ENCODE results near the gene KSR1. TPM values are rescaled to one million over a fixed set of nuclear protein-coding genes. Genes with fewer than 3 reads are reported as not detected.

The KSR1 gene
- total and polyA plus RNA-seq, 4 donors = 19.0 to 75.7 (median 42.6) TPM

GRCh38 chr17:27596566-27597187 lies 140.4 kb downstream of the KSR1 start:
- Histone ChIP-seq H3K9me3 (ENCODE audit: control insufficient read depth, low read length) (no peaks in the 10 kb centered on the region), H3K36me3 (ENCODE audit: control insufficient read depth in 1 of 2, insufficient read depth in 2 of 2, low read length in 1 of 2) (no peaks in the 10 kb centered on the region), H3K4me1 (ENCODE audit: control insufficient read depth in 1 of 2, insufficient read depth in 2 of 2, low read length in 2 of 2) (no peaks in the 10 kb centered on the region), H3K27me3 (ENCODE audit: control insufficient read depth in 1 of 2, insufficient read depth in 2 of 2, low read length in 1 of 2) (no peaks in the 10 kb centered on the region), H3K27ac (ENCODE audit: low read depth in 1 of 2, low read length in 2 of 2) (no peak overlapping the region), H3K4me3 (ENCODE audit: low read length in 2 of 2) (no peak overlapping the region)
- DNase-seq (peak in 1 of 2 donors; percentile 42), ATAC-seq (ENCODE audit: low FRiP score) (no peak)
- WGBS, 2 donors = 53 to 54% methylated on average over 9 of the region's 9 CpGs
- intact Hi-C loops (cut with DNase I) = no loop called here

- Histone ChIP-seq H3K4me3 (ENCODE audit: low read length in 2 of 2) (no peak overlapping the region), H3K27me3 (ENCODE audit: control insufficient read depth in 1 of 2, insufficient read depth in 2 of 2, low read length in 1 of 2) (no peaks in the 10 kb centered on the region), H3K4me1 (ENCODE audit: control insufficient read depth in 1 of 2, insufficient read depth in 2 of 2, low read length in 2 of 2) (no peaks in the 10 kb centered on the region), H3K36me3 (ENCODE audit: control insufficient read depth in 1 of 2, insufficient read depth in 2 of 2, low read length in 1 of 2) (no peaks in the 10 kb centered on the region), H3K9me3 (ENCODE audit: control insufficient read depth, low read length) (no peaks in the 10 kb centered on the region), H3K27ac (ENCODE audit: low read depth in 1 of 2, low read length in 2 of 2) (no peak overlapping the region)
- intact Hi-C loops (cut with DNase I) = no loop called here
- no peak for ATAC-seq (ENCODE audit: low FRiP score)
- WGBS, 2 donors = 87 to 89% methylated on average over 10 of the region's 10 CpGs
- DNase-seq = peak; percentile 25 to 59
These were observed 140.9 kb downstream of the KSR1 start for GRCh38 chr17:27597188-27597580.

GRCh38 chr17:27597783-27598320 lies 141.6 kb downstream of the KSR1 start:
- Histone ChIP-seq H3K36me3 (ENCODE audit: control insufficient read depth in 1 of 2, insufficient read depth in 2 of 2, low read length in 1 of 2) (no peaks in the 10 kb centered on the region), H3K4me1 (ENCODE audit: control insufficient read depth in 1 of 2, insufficient read depth in 2 of 2, low read length in 2 of 2) (no peaks in the 10 kb centered on the region), H3K4me3 (ENCODE audit: low read length in 2 of 2) (no peak overlapping the region), H3K27me3 (ENCODE audit: control insufficient read depth in 1 of 2, insufficient read depth in 2 of 2, low read length in 1 of 2) (no peaks in the 10 kb centered on the region), H3K27ac (ENCODE audit: low read depth in 1 of 2, low read length in 2 of 2) (no peak overlapping the region), H3K9me3 (ENCODE audit: control insufficient read depth, low read length) (no peaks in the 10 kb centered on the region)
- 89 to 90% methylated on average over 5 of the region's 5 CpGs for WGBS, 2 donors
- intact Hi-C loops (cut with DNase I) = no loop called here
- DNase-seq (peak; percentile 13 to 29), ATAC-seq (ENCODE audit: low FRiP score) (no peak)

- 85% methylated on average over 17 of the region's 17 CpGs for WGBS, 2 donors
- H3K27me3 ChIP-seq (ENCODE audit: control insufficient read depth in 1 of 2, insufficient read depth in 2 of 2, low read length in 1 of 2) = no peaks in the 10 kb centered on the region
- H3K4me1 ChIP-seq (ENCODE audit: control insufficient read depth in 1 of 2, insufficient read depth in 2 of 2, low read length in 2 of 2) = no peaks in the 10 kb centered on the region
- ATAC-seq (ENCODE audit: low FRiP score) (no peak), DNase-seq (peak in 1 of 2 donors; percentile 29)
- H3K27ac ChIP-seq (ENCODE audit: low read depth in 1 of 2, low read length in 2 of 2) = no peak overlapping the region
- no peaks in the 10 kb centered on the region for H3K9me3 ChIP-seq (ENCODE audit: control insufficient read depth, low read length)
- no peaks in the 10 kb centered on the region for H3K36me3 ChIP-seq (ENCODE audit: control insufficient read depth in 1 of 2, insufficient read depth in 2 of 2, low read length in 1 of 2)
- intact Hi-C loops (cut with DNase I) = no loop called here
- H3K4me3 ChIP-seq (ENCODE audit: low read length in 2 of 2) = no peak overlapping the region
These were observed 142.2 kb downstream of the KSR1 start for GRCh38 chr17:27598337-27599050.

- no peak for DNase-seq
- Histone ChIP-seq H3K4me1 (ENCODE audit: control insufficient read depth in 1 of 2, insufficient read depth in 2 of 2, low read length in 2 of 2) (no peaks in the 10 kb centered on the region), H3K36me3 (ENCODE audit: control insufficient read depth in 1 of 2, insufficient read depth in 2 of 2, low read length in 1 of 2) (peaks cover 0 to 3% of the 10 kb centered on the region in 2 donors), H3K9me3 (ENCODE audit: control insufficient read depth, low read length) (no peaks in the 10 kb centered on the region), H3K27me3 (ENCODE audit: control insufficient read depth in 1 of 2, insufficient read depth in 2 of 2, low read length in 1 of 2) (no peaks in the 10 kb centered on the region), H3K27ac (ENCODE audit: low read depth in 1 of 2, low read length in 2 of 2) (no peak overlapping the region), H3K4me3 (ENCODE audit: low read length in 2 of 2) (no peak overlapping the region)
- intact Hi-C loops (cut with DNase I) = loop anchor here (2.0 to 10.0 kb wide), 6 partner anchors 108 to 364 kb away; partner anchors contain the start of gene KSR1 (in 1 of the 2)
- WGBS, 2 donors = 92 to 94% methylated on average over 8 of the region's 8 CpGs
- ATAC-seq (ENCODE audit: low FRiP score) = no peak
These were observed 144.2 kb downstream of the KSR1 start for GRCh38 chr17:27600471-27600870.

GRCh38 chr17:27601069-27601974 lies 145.1 kb downstream of the KSR1 start:
- peak; percentile 72 for ATAC-seq (ENCODE audit: low FRiP score)
- H3K4me3 ChIP-seq (ENCODE audit: low read length in 2 of 2) = no peak overlapping the region
- intact Hi-C loops (cut with DNase I) = loop anchor here (1.0 to 10.0 kb wide), 7 partner anchors 108 to 365 kb away; partner anchors contain the start of gene KSR1 (in 1 of the 2)
- no peaks in the 10 kb centered on the region for H3K4me1 ChIP-seq (ENCODE audit: control insufficient read depth in 1 of 2, insufficient read depth in 2 of 2, low read length in 2 of 2)
- WGBS, 2 donors = 62 to 64% methylated on average over 11 of the region's 11 CpGs
- no peaks in the 10 kb centered on the region for H3K9me3 ChIP-seq (ENCODE audit: control insufficient read depth, low read length)
- H3K27me3 ChIP-seq (ENCODE audit: control insufficient read depth in 1 of 2, insufficient read depth in 2 of 2, low read length in 1 of 2) = no peaks in the 10 kb centered on the region
- peak; percentile 79 to 91 for DNase-seq
- peaks cover 0 to 3% of the 10 kb centered on the region in 2 donors for H3K36me3 ChIP-seq (ENCODE audit: control insufficient read depth in 1 of 2, insufficient read depth in 2 of 2, low read length in 1 of 2)
- H3K27ac ChIP-seq (ENCODE audit: low read depth in 1 of 2, low read length in 2 of 2) = no peak overlapping the region

GRCh38 chr17:27601975-27602302 lies 145.7 kb downstream of the KSR1 start:
- Histone ChIP-seq H3K36me3 (ENCODE audit: control insufficient read depth in 1 of 2, insufficient read depth in 2 of 2, low read length in 1 of 2) (peaks cover 0 to 3% of the 10 kb centered on the region in 2 donors), H3K4me1 (ENCODE audit: control insufficient read depth in 1 of 2, insufficient read depth in 2 of 2, low read length in 2 of 2) (no peaks in the 10 kb centered on the region), H3K27ac (ENCODE audit: low read depth in 1 of 2, low read length in 2 of 2) (no peak overlapping the region), H3K27me3 (ENCODE audit: control insufficient read depth in 1 of 2, insufficient read depth in 2 of 2, low read length in 1 of 2) (no peaks in the 10 kb centered on the region), H3K4me3 (ENCODE audit: low read length in 2 of 2) (no peak overlapping the region), H3K9me3 (ENCODE audit: control insufficient read depth, low read length) (no peaks in the 10 kb centered on the region)
- no peak for DNase-seq
- 69 to 80% methylated on average over 2 of the region's 2 CpGs for WGBS, 2 donors
- no peak for ATAC-seq (ENCODE audit: low FRiP score)
- intact Hi-C loops (cut with DNase I) = loop anchor here (1.0 to 10.0 kb wide), 8 partner anchors 49 to 365 kb away; partner anchors contain the start of gene KSR1 (in 1 of the 2)

- H3K36me3 ChIP-seq (ENCODE audit: control insufficient read depth in 1 of 2, insufficient read depth in 2 of 2, low read length in 1 of 2) = peaks cover 0 to 3% of the 10 kb centered on the region in 2 donors
These were observed 146.6 kb downstream of the KSR1 start for GRCh38 chr17:27602721-27603420.

More at GRCh38 chr17:27602721-27603420, 146.6 kb downstream of the KSR1 start:
- intact Hi-C loops (cut with DNase I) = loop anchor here (2.0 to 10.0 kb wide), 3 partner anchors 48 to 246 kb away; no protein-coding TSS in a partner anchor
- 47 to 53% methylated on average over 15 of the region's 15 CpGs for WGBS, 2 donors
- no peaks in the 10 kb centered on the region for H3K27me3 ChIP-seq (ENCODE audit: control insufficient read depth in 1 of 2, insufficient read depth in 2 of 2, low read length in 1 of 2)
- peak; percentile 78 for ATAC-seq (ENCODE audit: low FRiP score)
- peak; percentile 83 to 90 for DNase-seq
- no peak overlapping the region for H3K4me3 ChIP-seq (ENCODE audit: low read length in 2 of 2)
- no peaks in the 10 kb centered on the region for H3K4me1 ChIP-seq (ENCODE audit: control insufficient read depth in 1 of 2, insufficient read depth in 2 of 2, low read length in 2 of 2)
- no peak overlapping the region for H3K27ac ChIP-seq (ENCODE audit: low read depth in 1 of 2, low read length in 2 of 2)
- H3K9me3 ChIP-seq (ENCODE audit: control insufficient read depth, low read length) = no peaks in the 10 kb centered on the region

Data from aorta (tissue), 5 donors.